Heart left ventricle (tissue), 16 donors: ENCODE measurements around the gene APOBEC2. TPM values are rescaled to one million over a fixed set of nuclear protein-coding genes. Genes with fewer than 3 reads are reported as not detected.
A peak's percentile ranks its signal among the peaks of the same experiment; 100 is the strongest.

Source experiments
- ATAC-seq, 4 donors: fragments of 200-7000 bp; cut with Tn5 transposase; one replicate each; pipeline ENCODE4 v1.9.1; 2020 to 2022; ENCODE audit warnings: moderate library complexity in 4 of 4, mild to moderate bottlenecking in 3 of 4, moderate number of reproducible peaks in 1 of 4
- DNase-seq, 5 donors: peaks; one replicate each; pipeline ENCODE4 v3.0.0-alpha.2; 2020
- H3K27ac ChIP-seq, 12 donors: fragments of 200-600 bp; sonication (generic) in 4 of 12; one replicate each; pipeline versions ENCODE4 v1.5.0 to v1.8.0; 2016 to 2022; ENCODE audit warnings: mild to moderate bottlenecking in 2 of 12
- H3K27me3 ChIP-seq, 9 donors: fragments of 200-600 bp; sonication (generic) in 2 of 9; one replicate each; pipeline versions ENCODE4 v1.5.1 to v1.8.0; 2016 to 2022; ENCODE audit warnings: mild to moderate bottlenecking in 3 of 9
- H3K36me3 ChIP-seq, 9 donors: fragments of 200-600 bp; sonication (generic) in 2 of 9; one replicate each; pipeline versions ENCODE4 v1.5.0 to v1.8.0; 2018 to 2022; ENCODE audit warnings: mild to moderate bottlenecking in 2 of 9
- H3K4me1 ChIP-seq, 12 donors: fragments of 200-600 bp; sonication (generic) in 4 of 12; one replicate each; pipeline versions ENCODE4 v1.5.0 to v1.8.0; 2016 to 2022; ENCODE audit warnings: mild to moderate bottlenecking in 3 of 12
- H3K4me3 ChIP-seq, 12 donors: fragments of 200-600 bp; sonication (generic) in 4 of 12; one replicate each; pipeline versions ENCODE4 v1.5.0 to v1.8.0; 2017 to 2022; ENCODE audit warnings: mild to moderate bottlenecking in 9 of 12, moderate library complexity in 4 of 12
- H3K9me3 ChIP-seq, 12 donors: fragments of 200-600 bp; sonication (generic) in 4 of 12; one replicate each; pipeline versions ENCODE4 v1.5.0 to v1.8.0; 2016 to 2022; ENCODE audit warnings: mild to moderate bottlenecking in 1 of 12
- POLR2A ChIP-seq, 2 donors: fragments of 450-650 bp; IDR thresholded peaks; one replicate each; pipeline ENCODE4 v1.6.1; 2017; ENCODE audit warnings: antibody characterized with exemption in 2 of 2, mild to moderate bottlenecking in 2 of 2, moderate library complexity in 2 of 2
- WGBS, 4 donors: extraction: QIAGEN DNeasy Blood & Tissue Kit in 2 of 4; methylation state at CpG; one replicate each; pipeline versions ENCODE4 v1.1.5 to v1.1.7; 2013 to 2018; 5-methylcytosine and 5-hydroxymethylcytosine counted together
- intact Hi-C, 10 donors: fragments of 100-400 bp; cut with DNase I; formaldehyde crosslinking; loops; one replicate each; pipeline versions ENCODE4 v1.11.1 to v1.14.2; 2022
- polyA plus RNA-seq, 2 donors: library from polyadenylated mRNA; stranded (reverse); fragments of 200-250 nt; gene quantifications; one replicate each; pipeline ENCODE4 v1.2.3, GENCODE V29; 2013
- total RNA-seq, 9 donors: library from RNA; depleted of rRNA in 2 of 9; stranded (reverse); fragments of >200 nt in 2 of 9; fragmentation: NEBNext Ultra II Directional in 3 of 9; extraction: Animal tissue kit (Norgen Biotek cat#: 25700) in 3 of 9; gene quantifications; one replicate each; pipeline versions ENCODE4 v1.1.0 to v1.2.4, GENCODE V29; 2016 to 2023
- TF ChIP-seq, protein P1 (sequence below), 12 donors: fragments of 200-600 bp; sonication (generic) in 4 of 12; IDR thresholded peaks; one replicate each; pipeline versions ENCODE4 v1.5.0 to v1.8.0; 2018 to 2022; ENCODE audit warnings: antibody characterized with exemption in 12 of 12, mild to moderate bottlenecking in 5 of 12
- donor health status: ischemic (EF 13 %, LVEDD 7.1; RV severe dilation, severe dysfunction).
- donor health status: healthy with polysubstance abuse.
- donor health status: DM: no; HTN: yes; CAD: no.
- donor health status: DM: no; HTN: no; CAD: no.
- donor health status: ischemic (EF 25% LVEDD 6.9; RV normal size, moderate dysfunction).
- donor health status: ischemic (EF 25% LVEDD 5.7; RV mildly dilated, moderate dysfunction).
- donor health status: healthy.
- donor health status: DM: yes; HTN: yes; CAD: no.
- donor health status: ischemic (EF 35%, LVEDD 5.7; RV mildly dilated, moderate dysfunction).
- donor health status: nonischemic (EF 11% LVEDD 7.7; RV severe dilation, severe dysfunction).
- donor health status: DM: yes; HTN: yes; CAD: no.
- donor health status: PGD.
- donor health status: ischemic (EF 29% LVEDD 5.4; RV normal size, mild dysfunction).
- donor health status: nonischemic (EF 23%, LVEDD 6.1; RV moderate dilation, normal function).

Gene APOBEC2
- total and polyA plus RNA-seq, 11 donors: 72.3 to 524 (median 237) TPM

DNA sequence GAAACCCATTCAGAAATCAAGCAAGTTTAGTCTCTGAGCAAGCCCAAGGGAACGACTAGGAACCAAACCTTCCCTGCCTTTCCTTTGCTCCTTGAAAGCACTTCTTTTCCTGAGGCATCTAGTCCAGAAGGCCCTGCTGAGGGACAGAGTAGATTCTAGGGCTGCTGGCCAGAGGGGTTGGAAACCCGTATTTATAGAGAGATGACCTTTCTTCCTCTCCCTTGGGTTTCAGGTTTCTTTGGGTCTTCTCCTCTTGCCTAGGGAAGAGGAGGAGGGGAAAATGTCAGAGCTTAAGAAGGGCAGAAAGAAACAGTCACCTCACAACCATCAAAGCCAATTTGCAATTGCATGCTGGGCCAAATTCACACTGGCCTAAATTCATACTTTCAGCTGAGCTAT, 5.8 kb downstream of the APOBEC2 start:
- ATAC-seq: peak in 1 of 4 donors; percentile 7
- Histone ChIP-seq H3K9me3 (no peaks in the 10 kb centered on the region), H3K27me3 (no peaks in the 10 kb centered on the region), H3K4me3 (peak overlapping the region in 3 of 12 donors; percentile 5 to 10 (median 6)), H3K4me1 (peaks cover 0 to 58% (median 15%) of the 10 kb centered on the region in 12 donors), H3K36me3 (peaks cover 0 to 33% (median 23%) of the 10 kb centered on the region in 9 donors), H3K27ac (peak overlapping the region in 11 of 12 donors; percentile 9 to 90 (median 60))
- intact Hi-C loops: no loop called here
- WGBS, 4 donors: 33 to 55% (median 43%) methylated on average over 2 of the region's 2 CpGs
- no peak for DNase-seq
- TF ChIP-seq POLR2A (IDR thresholded peaks at IDR 0.05): no peak
- TF ChIP-seq, protein P1, sequence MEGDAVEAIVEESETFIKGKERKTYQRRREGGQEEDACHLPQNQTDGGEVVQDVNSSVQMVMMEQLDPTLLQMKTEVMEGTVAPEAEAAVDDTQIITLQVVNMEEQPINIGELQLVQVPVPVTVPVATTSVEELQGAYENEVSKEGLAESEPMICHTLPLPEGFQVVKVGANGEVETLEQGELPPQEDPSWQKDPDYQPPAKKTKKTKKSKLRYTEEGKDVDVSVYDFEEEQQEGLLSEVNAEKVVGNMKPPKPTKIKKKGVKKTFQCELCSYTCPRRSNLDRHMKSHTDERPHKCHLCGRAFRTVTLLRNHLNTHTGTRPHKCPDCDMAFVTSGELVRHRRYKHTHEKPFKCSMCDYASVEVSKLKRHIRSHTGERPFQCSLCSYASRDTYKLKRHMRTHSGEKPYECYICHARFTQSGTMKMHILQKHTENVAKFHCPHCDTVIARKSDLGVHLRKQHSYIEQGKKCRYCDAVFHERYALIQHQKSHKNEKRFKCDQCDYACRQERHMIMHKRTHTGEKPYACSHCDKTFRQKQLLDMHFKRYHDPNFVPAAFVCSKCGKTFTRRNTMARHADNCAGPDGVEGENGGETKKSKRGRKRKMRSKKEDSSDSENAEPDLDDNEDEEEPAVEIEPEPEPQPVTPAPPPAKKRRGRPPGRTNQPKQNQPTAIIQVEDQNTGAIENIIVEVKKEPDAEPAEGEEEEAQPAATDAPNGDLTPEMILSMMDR (IDR thresholded peaks at IDR 0.05): no peak

DNA sequence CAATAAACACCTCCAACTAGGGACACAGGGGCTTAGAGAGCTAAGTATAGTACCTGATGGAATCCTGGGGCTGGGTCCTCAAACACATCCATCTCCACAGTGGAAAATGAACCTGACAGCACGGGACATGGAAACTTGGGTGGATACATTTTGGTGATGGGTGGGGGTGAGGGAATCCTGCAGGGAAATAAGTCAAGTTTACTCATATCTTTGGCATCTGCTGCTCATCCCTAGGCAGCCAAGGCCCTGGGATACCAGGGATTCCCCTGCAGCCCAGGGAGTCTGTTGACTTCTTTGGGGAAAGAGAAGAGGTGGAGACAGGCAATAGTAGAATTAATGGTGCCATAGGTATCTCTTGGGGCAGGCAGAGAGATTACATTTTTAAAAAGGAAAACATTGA, 6.6 kb downstream of the APOBEC2 start:
- Histone ChIP-seq H3K9me3 (no peaks in the 10 kb centered on the region), H3K4me1 (peaks cover 0 to 65% (median 17%) of the 10 kb centered on the region in 12 donors), H3K4me3 (no peak overlapping the region), H3K27me3 (no peaks in the 10 kb centered on the region), H3K36me3 (peaks cover 0 to 41% (median 30%) of the 10 kb centered on the region in 9 donors), H3K27ac (peak overlapping the region in 9 of 12 donors; percentile 51 to 90 (median 67))
- WGBS, 4 donors: 50 to 90% (median 65%) methylated on average over 1 of the region's 1 CpG
- ATAC-seq (no peak), DNase-seq (no peak)
- intact Hi-C loops: no loop called here
- no peak for TF ChIP-seq POLR2A (IDR thresholded peaks at IDR 0.05)
- TF ChIP-seq, protein P1 (IDR thresholded peaks at IDR 0.05): no peak

DNA sequence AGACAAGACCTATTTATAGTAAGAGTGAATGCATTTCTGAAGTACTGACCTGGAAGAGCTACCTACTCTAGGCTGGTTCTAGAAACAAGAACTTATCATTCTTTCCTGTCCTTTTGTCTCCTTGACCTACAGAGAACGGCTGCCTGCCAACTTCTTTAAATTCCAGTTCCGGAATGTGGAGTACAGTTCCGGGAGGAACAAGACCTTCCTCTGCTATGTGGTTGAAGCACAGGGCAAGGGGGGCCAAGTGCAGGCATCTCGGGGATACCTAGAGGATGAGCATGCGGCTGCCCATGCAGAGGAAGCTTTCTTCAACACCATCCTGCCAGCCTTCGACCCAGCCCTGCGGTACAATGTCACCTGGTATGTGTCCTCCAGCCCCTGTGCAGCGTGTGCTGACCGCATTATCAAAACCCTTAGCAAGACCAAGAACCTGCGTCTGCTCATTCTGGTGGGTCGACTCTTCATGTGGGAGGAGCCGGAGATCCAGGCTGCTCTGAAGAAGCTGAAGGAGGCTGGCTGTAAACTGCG, 8.3 kb downstream of the APOBEC2 start:
- no peak for DNase-seq
- TF ChIP-seq POLR2A (IDR thresholded peaks at IDR 0.05): no peak
- TF ChIP-seq, protein P1 (IDR thresholded peaks at IDR 0.05): no peak
- Histone ChIP-seq H3K27ac (peak overlapping the region in 10 of 12 donors; percentile 9 to 80 (median 40)), H3K27me3 (no peaks in the 10 kb centered on the region), H3K4me3 (peak overlapping the region in 5 of 12 donors; percentile 10 to 32 (median 16)), H3K4me1 (peaks cover 0 to 67% (median 15%) of the 10 kb centered on the region in 12 donors), H3K36me3 (peaks cover 0 to 56% (median 47%) of the 10 kb centered on the region in 9 donors), H3K9me3 (no peaks in the 10 kb centered on the region)
- ATAC-seq: peak; percentile 2 to 58 (median 16)
- intact Hi-C loops: loop anchor here in 5 of 10 donors (5.0 to 10.0 kb wide), 3 partner anchors 54 to 164 kb away; no protein-coding TSS in a partner anchor
- 46 to 68% (median 61%) methylated on average over 11 to 13 of the region's 13 CpGs for WGBS, 4 donors

DNA sequence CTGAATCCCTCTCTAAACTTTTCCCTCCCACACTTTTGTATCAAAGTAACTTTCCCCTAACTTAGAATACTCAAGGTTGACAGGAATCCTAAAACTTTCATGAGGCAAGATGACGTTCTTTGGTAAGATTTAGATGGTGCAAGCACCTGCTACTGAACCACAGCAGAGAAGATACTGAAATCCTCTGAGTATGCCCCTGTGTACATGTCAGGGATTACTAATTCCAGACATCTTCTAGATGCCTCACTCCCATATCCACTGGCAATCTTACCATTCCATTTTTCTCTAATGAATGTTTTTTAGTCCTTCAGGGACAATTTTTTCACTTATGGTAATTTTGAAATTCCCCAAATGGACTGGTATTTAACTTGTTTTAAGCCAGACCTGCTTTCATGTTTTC, 9.1 kb downstream of the APOBEC2 start:
- Histone ChIP-seq H3K4me3 (peak overlapping the region in 7 of 12 donors; percentile 15 to 32 (median 19)), H3K4me1 (peaks cover 0 to 68% (median 17%) of the 10 kb centered on the region in 12 donors), H3K36me3 (peaks cover 0 to 59% (median 52%) of the 10 kb centered on the region in 9 donors), H3K27ac (peak overlapping the region in 9 of 12 donors; percentile 9 to 80 (median 46)), H3K27me3 (no peaks in the 10 kb centered on the region), H3K9me3 (no peaks in the 10 kb centered on the region)
- ATAC-seq (no peak), DNase-seq (no peak)
- TF ChIP-seq, protein P1 (IDR thresholded peaks at IDR 0.05): no peak
- TF ChIP-seq POLR2A (IDR thresholded peaks at IDR 0.05): no peak
- intact Hi-C loops: loop anchor here in 5 of 10 donors (5.0 to 10.0 kb wide), 3 partner anchors 55 to 165 kb away; no protein-coding TSS in a partner anchor
- WGBS, 4 donors: 45 to 70% (median 65%) methylated on average over 1 of the region's 1 CpG
